ENCODE measurements around the gene ADAD2. TPM values are rescaled to one million over a fixed set of nuclear protein-coding genes. Genes with fewer than 3 reads are reported as not detected.

ADAD2 gene
- total RNA-seq, 4 donors from 2014 or later: 1.1 to 4.2 (median 1.9) TPM; not detected in 1

DNA sequence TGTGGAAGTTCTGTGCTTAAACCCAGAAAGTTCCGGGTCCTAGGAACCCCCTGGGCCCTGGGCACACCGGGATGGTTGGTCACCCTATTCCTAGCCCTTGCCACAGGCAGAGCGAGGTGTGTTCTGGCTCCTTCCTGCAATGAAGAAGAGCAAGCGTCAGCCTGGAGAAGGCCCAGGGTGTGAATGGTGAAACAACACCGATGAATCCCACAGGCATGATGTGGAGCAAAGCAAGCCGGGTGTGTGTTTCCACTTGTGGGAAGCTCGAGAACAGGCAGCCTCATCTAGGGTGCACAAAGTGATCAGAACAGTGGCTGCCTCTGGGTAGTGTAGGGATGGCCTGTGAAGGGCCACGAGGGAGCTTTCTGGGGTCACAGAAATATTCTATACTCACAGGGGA is 35.1 kb downstream of the ADAD2 start:
- WGBS, 2 donors: 55 to 61% methylated on average over 6 to 7 of the region's 8 CpGs
- H3K27me3 ChIP-seq: no peaks in the 10 kb centered on the region
- no peaks in the 10 kb centered on the region for H3K36me3 ChIP-seq
- H3K4me1 ChIP-seq: peaks cover 5 to 14% (median 5%) of the 10 kb centered on the region in 3 donors
- no peak for DNase-seq
- TF ChIP-seq POLR2A (IDR thresholded peaks at IDR 0.05) (no peak), CTCF (IDR thresholded peaks at IDR 0.05) (no peak)
- H3K9me3 ChIP-seq: no peaks in the 10 kb centered on the region
- H3K27ac ChIP-seq: no peak overlapping the region
- intact Hi-C loops (cut with DNase I): no loop called here
- no peak overlapping the region for H3K4me3 ChIP-seq

DNA sequence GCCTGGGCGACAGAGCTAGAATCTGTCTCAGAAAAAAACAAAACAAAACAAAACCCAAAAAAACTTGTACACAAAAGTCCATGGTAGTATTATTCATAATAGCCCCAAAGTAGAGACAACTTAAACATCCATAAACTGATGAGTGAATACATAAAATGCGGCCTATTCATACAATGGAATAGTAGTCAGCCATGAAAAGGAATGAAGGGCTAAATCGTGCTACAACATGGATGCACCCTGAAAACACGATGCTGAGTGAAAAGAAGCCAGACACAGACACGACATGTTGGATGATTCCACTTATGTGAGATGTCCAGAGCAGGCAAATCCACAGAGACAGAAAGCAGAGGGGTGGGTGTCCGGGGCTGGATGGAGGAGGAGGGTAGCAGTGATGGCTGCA is 36.6 kb downstream of the ADAD2 start:
- no peaks in the 10 kb centered on the region for H3K27me3 ChIP-seq
- TF ChIP-seq POLR2A (IDR thresholded peaks at IDR 0.05): no peak
- TF ChIP-seq CTCF (IDR thresholded peaks at IDR 0.05): no peak
- DNase-seq: no peak
- intact Hi-C loops (cut with DNase I): no loop called here
- no peaks in the 10 kb centered on the region for H3K9me3 ChIP-seq
- 88 to 89% methylated on average over 6 of the region's 6 CpGs for WGBS, 2 donors
- no peak overlapping the region for H3K27ac ChIP-seq
- no peaks in the 10 kb centered on the region for H3K36me3 ChIP-seq
- no peak overlapping the region for H3K4me3 ChIP-seq
- H3K4me1 ChIP-seq: peaks cover 5 to 14% (median 5%) of the 10 kb centered on the region in 3 donors

- Histone ChIP-seq H3K4me1 (peaks cover 5 to 14% (median 5%) of the 10 kb centered on the region in 3 donors), H3K4me3 (peak overlapping the region in 1 of 4 donors; percentile 15), H3K36me3 (no peaks in the 10 kb centered on the region), H3K27me3 (no peaks in the 10 kb centered on the region), H3K27ac (peak overlapping the region in 2 of 4 donors; percentile 42 to 44), H3K9me3 (no peaks in the 10 kb centered on the region)
- intact Hi-C loops (cut with DNase I): no loop called here
- DNase-seq: no peak
- WGBS, 2 donors: 37 to 45% methylated on average over 9 to 10 of the region's 18 CpGs
- TF ChIP-seq CTCF (IDR thresholded peaks at IDR 0.05) (no peak), POLR2A (IDR thresholded peaks at IDR 0.05) (no peak)
These were observed 37.4 kb downstream of the ADAD2 start for GRCh38 chr16:84228256-84228838.

- no peak overlapping the region for H3K27ac ChIP-seq
- no peak overlapping the region for H3K4me3 ChIP-seq
- no peak for DNase-seq
- TF ChIP-seq CTCF (IDR thresholded peaks at IDR 0.05) (no peak), POLR2A (IDR thresholded peaks at IDR 0.05) (no peak)
- peaks cover 5 to 14% (median 5%) of the 10 kb centered on the region in 3 donors for H3K4me1 ChIP-seq
- H3K9me3 ChIP-seq: no peaks in the 10 kb centered on the region
- no peaks in the 10 kb centered on the region for H3K27me3 ChIP-seq
- H3K36me3 ChIP-seq: no peaks in the 10 kb centered on the region
- intact Hi-C loops (cut with DNase I): no loop called here
- WGBS, 2 donors: 83% methylated on average over 1 of the region's 11 CpGs; no CpG with 5 or more reads in 1 of the 2 donors
These were observed 38.5 kb downstream of the ADAD2 start for GRCh38 chr16:84229471-84229870.

- intact Hi-C loops (cut with DNase I): no loop called here
- H3K9me3 ChIP-seq: no peaks in the 10 kb centered on the region
These were observed 41.1 kb downstream of the ADAD2 start for GRCh38 chr16:84232060-84232459.

More at GRCh38 chr16:84232060-84232459, 41.1 kb downstream of the ADAD2 start:
- DNase-seq: no peak
- Histone ChIP-seq H3K4me1 (peaks cover 5 to 14% (median 5%) of the 10 kb centered on the region in 3 donors), H3K27me3 (no peaks in the 10 kb centered on the region), H3K36me3 (no peaks in the 10 kb centered on the region), H3K27ac (no peak overlapping the region), H3K4me3 (no peak overlapping the region)
- TF ChIP-seq POLR2A (IDR thresholded peaks at IDR 0.05) (no peak), CTCF (IDR thresholded peaks at IDR 0.05) (no peak)
- WGBS, 2 donors: 86 to 87% methylated on average over 5 of the region's 5 CpGs

Measured in esophagus squamous epithelium (tissue), 5 donors.